ENCODE data around the gene GTF2A1L. TPM values are rescaled to one million over a fixed set of nuclear protein-coding genes. Genes with fewer than 3 reads are reported as not detected.

GTF2A1L gene
- total and polyA plus RNA-seq, 4 donors: 0.02 to 0.67 TPM; not detected in 2

DNA sequence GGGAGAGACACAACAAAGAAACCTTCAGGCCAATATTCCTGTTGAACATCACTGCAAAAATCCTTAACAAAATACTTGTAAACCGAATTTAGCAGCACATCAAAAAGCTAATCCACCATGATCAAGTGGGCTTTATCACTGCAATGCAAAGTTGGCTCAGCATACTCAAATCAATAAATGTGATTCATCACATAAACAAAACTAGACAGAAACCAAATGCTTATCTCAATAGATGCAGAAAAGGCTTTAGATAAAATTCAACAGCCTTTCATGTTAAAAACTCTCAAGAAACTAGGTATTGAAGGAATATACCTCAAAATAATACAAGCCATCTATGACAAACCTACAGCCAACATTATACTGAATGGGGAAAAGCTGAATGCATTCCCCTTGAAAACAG lies 20.6 kb downstream of the GTF2A1L start:
- WGBS: 41% methylated on average over 1 of the region's 1 CpG
- Histone ChIP-seq H3K9ac (ENCODE audit: low read depth in 1 of 2, low read length in 2 of 2) (no peak overlapping the region), H3K36me3 (ENCODE audit: control insufficient read depth in 4 of 4, insufficient read depth in 3 of 4, low read depth in 1 of 4, low read length in 3 of 4) (no peaks in the 10 kb centered on the region), H3K27ac (ENCODE audit: low read depth in 1 of 2, low read length in 2 of 2) (no peak overlapping the region), H3K27me3 (ENCODE audit: control insufficient read depth in 4 of 4, insufficient read depth in 4 of 4, low read length in 3 of 4) (peaks cover 0 to 2% (median 0%) of the 10 kb centered on the region in 4 donors), H3K9me3 (ENCODE audit: control insufficient read depth in 4 of 4, low read length in 3 of 4) (peaks cover 0 to 4% (median 0%) of the 10 kb centered on the region in 4 donors), H3K4me3 (ENCODE audit: low read depth in 1 of 3, low read length in 3 of 3) (no peak overlapping the region), H3K4me1 (ENCODE audit: control insufficient read depth in 4 of 4, insufficient read depth in 4 of 4, low read length in 3 of 4) (no peaks in the 10 kb centered on the region)
- no peak for TF ChIP-seq JUND (IDR thresholded peaks at IDR 0.05)
- TF ChIP-seq, protein P1, sequence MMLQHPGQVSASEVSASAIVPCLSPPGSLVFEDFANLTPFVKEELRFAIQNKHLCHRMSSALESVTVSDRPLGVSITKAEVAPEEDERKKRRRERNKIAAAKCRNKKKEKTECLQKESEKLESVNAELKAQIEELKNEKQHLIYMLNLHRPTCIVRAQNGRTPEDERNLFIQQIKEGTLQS (IDR thresholded peaks at IDR 0.05): no peak
- no peak for TF ChIP-seq FOXA1 (IDR thresholded peaks at IDR 0.05)
- no peak for TF ChIP-seq EGR1 (IDR thresholded peaks at IDR 0.05; ENCODE audit: low read depth in 2 of 2)
- no peak for TF ChIP-seq HNF4A (conservative IDR thresholded peaks at IDR 0.05)
- TF ChIP-seq, protein P2, sequence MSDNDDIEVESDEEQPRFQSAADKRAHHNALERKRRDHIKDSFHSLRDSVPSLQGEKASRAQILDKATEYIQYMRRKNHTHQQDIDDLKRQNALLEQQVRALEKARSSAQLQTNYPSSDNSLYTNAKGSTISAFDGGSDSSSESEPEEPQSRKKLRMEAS (IDR thresholded peaks at IDR 0.05): no peak
- TF ChIP-seq, protein P3, sequence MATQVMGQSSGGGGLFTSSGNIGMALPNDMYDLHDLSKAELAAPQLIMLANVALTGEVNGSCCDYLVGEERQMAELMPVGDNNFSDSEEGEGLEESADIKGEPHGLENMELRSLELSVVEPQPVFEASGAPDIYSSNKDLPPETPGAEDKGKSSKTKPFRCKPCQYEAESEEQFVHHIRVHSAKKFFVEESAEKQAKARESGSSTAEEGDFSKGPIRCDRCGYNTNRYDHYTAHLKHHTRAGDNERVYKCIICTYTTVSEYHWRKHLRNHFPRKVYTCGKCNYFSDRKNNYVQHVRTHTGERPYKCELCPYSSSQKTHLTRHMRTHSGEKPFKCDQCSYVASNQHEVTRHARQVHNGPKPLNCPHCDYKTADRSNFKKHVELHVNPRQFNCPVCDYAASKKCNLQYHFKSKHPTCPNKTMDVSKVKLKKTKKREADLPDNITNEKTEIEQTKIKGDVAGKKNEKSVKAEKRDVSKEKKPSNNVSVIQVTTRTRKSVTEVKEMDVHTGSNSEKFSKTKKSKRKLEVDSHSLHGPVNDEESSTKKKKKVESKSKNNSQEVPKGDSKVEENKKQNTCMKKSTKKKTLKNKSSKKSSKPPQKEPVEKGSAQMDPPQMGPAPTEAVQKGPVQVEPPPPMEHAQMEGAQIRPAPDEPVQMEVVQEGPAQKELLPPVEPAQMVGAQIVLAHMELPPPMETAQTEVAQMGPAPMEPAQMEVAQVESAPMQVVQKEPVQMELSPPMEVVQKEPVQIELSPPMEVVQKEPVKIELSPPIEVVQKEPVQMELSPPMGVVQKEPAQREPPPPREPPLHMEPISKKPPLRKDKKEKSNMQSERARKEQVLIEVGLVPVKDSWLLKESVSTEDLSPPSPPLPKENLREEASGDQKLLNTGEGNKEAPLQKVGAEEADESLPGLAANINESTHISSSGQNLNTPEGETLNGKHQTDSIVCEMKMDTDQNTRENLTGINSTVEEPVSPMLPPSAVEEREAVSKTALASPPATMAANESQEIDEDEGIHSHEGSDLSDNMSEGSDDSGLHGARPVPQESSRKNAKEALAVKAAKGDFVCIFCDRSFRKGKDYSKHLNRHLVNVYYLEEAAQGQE (IDR thresholded peaks at IDR 0.05): no peak
- TF ChIP-seq, protein P4, sequence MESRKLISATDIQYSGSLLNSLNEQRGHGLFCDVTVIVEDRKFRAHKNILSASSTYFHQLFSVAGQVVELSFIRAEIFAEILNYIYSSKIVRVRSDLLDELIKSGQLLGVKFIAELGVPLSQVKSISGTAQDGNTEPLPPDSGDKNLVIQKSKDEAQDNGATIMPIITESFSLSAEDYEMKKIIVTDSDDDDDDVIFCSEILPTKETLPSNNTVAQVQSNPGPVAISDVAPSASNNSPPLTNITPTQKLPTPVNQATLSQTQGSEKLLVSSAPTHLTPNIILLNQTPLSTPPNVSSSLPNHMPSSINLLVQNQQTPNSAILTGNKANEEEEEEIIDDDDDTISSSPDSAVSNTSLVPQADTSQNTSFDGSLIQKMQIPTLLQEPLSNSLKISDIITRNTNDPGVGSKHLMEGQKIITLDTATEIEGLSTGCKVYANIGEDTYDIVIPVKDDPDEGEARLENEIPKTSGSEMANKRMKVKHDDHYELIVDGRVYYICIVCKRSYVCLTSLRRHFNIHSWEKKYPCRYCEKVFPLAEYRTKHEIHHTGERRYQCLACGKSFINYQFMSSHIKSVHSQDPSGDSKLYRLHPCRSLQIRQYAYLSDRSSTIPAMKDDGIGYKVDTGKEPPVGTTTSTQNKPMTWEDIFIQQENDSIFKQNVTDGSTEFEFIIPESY (IDR thresholded peaks at IDR 0.05): no peak
- TF ChIP-seq RXRA (IDR thresholded peaks at IDR 0.05): no peak
- TF ChIP-seq HNF4G (IDR thresholded peaks at IDR 0.05): no peak
- TF ChIP-seq TAF1 (conservative IDR thresholded peaks at IDR 0.05): no peak
- no peak for TF ChIP-seq NR2F2 (IDR thresholded peaks at IDR 0.05)
- no peak for TF ChIP-seq SP1 (IDR thresholded peaks at IDR 0.05)
- no peak for DNase-seq (ENCODE audit: low spot score)

DNA sequence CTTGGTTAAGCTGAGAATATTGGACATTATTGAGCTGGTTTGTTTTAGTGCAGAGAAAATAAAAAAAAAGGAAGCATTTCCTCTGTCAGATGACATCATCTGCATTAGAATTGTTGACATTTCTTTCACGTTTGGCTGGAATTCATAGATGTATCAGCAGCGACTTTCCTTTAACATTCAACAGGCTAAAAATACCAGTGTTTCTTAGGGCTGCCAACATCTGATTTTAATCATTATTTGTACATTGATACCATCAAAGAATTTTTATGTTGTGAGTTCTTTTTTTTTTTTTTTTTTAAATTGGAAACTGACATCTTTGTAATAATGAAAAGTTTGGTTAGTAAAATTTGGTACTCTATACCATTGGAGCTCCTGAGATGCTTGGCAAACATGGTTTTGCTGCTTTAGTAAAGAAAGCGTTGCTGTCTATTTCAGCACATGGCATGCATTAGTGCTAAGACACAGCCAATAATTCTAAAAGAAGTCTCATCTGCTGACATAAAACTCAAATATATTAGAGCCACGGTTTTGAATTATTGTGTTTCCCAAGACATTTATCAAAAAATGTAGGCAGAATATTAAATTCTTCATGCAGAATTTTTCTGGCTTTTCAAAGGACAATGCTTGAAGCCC lies 33.6 kb downstream of the GTF2A1L start:
- Histone ChIP-seq H3K4me3 (ENCODE audit: low read depth in 1 of 3, low read length in 3 of 3) (no peak overlapping the region), H3K27me3 (ENCODE audit: control insufficient read depth in 4 of 4, insufficient read depth in 4 of 4, low read length in 3 of 4) (no peaks in the 10 kb centered on the region), H3K36me3 (ENCODE audit: control insufficient read depth in 4 of 4, insufficient read depth in 3 of 4, low read depth in 1 of 4, low read length in 3 of 4) (no peaks in the 10 kb centered on the region), H3K9ac (ENCODE audit: low read depth in 1 of 2, low read length in 2 of 2) (no peak overlapping the region), H3K4me1 (ENCODE audit: control insufficient read depth in 4 of 4, insufficient read depth in 4 of 4, low read length in 3 of 4) (no peaks in the 10 kb centered on the region), H3K27ac (ENCODE audit: low read depth in 1 of 2, low read length in 2 of 2) (no peak overlapping the region), H3K9me3 (ENCODE audit: control insufficient read depth in 4 of 4, low read length in 3 of 4) (no peaks in the 10 kb centered on the region)
- no peak for DNase-seq (ENCODE audit: low spot score)
- WGBS: 51% methylated on average over 4 of the region's 4 CpGs
- TF ChIP-seq HNF4G (IDR thresholded peaks at IDR 0.05): no peak
- no peak for TF ChIP-seq EGR1 (IDR thresholded peaks at IDR 0.05; ENCODE audit: low read depth in 2 of 2)
- no peak for TF ChIP-seq SP1 (IDR thresholded peaks at IDR 0.05)
- TF ChIP-seq NR2F2 (IDR thresholded peaks at IDR 0.05): no peak
